ENCODE results near the gene GBF1. TPM values are rescaled to one million over a fixed set of nuclear protein-coding genes. Genes with fewer than 3 reads are reported as not detected.
A peak's percentile ranks its signal among the peaks of the same experiment; 100 is the strongest.

The GBF1 gene
- total RNA-seq, 1 donor = 38.0 TPM

GRCh38 chr10:102255404-102255803, 10.1 kb downstream of the GBF1 start:
- Histone ChIP-seq H4K20me1 (ENCODE audit: insufficient read depth, low read length) (peaks cover 68% of the 10 kb centered on the region), H3K4me1 (ENCODE audit: insufficient read depth, low read length) (peaks cover 3% of the 10 kb centered on the region), H3K4me3 (ENCODE audit: insufficient read depth, low read length) (no peak overlapping the region), H3K9me3 (ENCODE audit: low read depth, low read length) (no peaks in the 10 kb centered on the region), H3K4me2 (ENCODE audit: insufficient read depth, low read length) (no peak overlapping the region), H2AFZ (ENCODE audit: low read length) (no peak overlapping the region), H3K27me3 (ENCODE audit: insufficient read depth, low read length) (no peaks in the 10 kb centered on the region), H3K79me2 (ENCODE audit: insufficient read depth, low read length) (peaks cover 96% of the 10 kb centered on the region), H3K36me3 (ENCODE audit: insufficient read depth, low read length) (peaks cover 15% of the 10 kb centered on the region), H3K27ac (ENCODE audit: low read depth, low read length) (no peak overlapping the region)
- no peak for DNase-seq (ENCODE audit: insufficient read length, low spot score, missing footprints)
- TF ChIP-seq, protein P1, sequence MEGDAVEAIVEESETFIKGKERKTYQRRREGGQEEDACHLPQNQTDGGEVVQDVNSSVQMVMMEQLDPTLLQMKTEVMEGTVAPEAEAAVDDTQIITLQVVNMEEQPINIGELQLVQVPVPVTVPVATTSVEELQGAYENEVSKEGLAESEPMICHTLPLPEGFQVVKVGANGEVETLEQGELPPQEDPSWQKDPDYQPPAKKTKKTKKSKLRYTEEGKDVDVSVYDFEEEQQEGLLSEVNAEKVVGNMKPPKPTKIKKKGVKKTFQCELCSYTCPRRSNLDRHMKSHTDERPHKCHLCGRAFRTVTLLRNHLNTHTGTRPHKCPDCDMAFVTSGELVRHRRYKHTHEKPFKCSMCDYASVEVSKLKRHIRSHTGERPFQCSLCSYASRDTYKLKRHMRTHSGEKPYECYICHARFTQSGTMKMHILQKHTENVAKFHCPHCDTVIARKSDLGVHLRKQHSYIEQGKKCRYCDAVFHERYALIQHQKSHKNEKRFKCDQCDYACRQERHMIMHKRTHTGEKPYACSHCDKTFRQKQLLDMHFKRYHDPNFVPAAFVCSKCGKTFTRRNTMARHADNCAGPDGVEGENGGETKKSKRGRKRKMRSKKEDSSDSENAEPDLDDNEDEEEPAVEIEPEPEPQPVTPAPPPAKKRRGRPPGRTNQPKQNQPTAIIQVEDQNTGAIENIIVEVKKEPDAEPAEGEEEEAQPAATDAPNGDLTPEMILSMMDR (IDR thresholded peaks at IDR 0.05; ENCODE audit: extremely low read depth, low read depth, low read length) = no peak

DNA sequence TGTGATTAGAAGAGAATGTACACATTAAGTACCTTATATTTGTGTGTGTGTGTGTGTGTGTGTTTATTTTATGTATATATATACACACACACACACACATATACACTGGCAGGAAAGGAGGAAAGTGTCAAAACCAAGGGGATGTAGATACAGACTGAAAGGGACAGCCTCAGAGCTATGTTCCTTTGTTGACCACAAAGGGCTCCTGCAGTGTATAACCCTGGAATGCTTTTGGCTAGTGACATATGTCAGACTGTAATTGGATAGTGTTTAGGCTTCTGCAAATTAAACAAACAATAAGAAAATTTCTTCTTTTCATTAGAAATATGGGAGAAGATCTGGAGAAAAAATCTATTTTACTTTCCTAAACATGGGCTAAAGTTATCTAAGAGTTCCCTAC, 15.9 kb downstream of the GBF1 start:
- peaks cover 84% of the 10 kb centered on the region for H3K79me2 ChIP-seq (ENCODE audit: insufficient read depth, low read length)
- H2AFZ ChIP-seq (ENCODE audit: low read length) = no peak overlapping the region
- no peak overlapping the region for H3K4me3 ChIP-seq (ENCODE audit: insufficient read depth, low read length)
- no peaks in the 10 kb centered on the region for H3K9me3 ChIP-seq (ENCODE audit: low read depth, low read length)
- no peak for DNase-seq (ENCODE audit: insufficient read length, low spot score, missing footprints)
- no peaks in the 10 kb centered on the region for H3K27me3 ChIP-seq (ENCODE audit: insufficient read depth, low read length)
- peaks cover 28% of the 10 kb centered on the region for H3K36me3 ChIP-seq (ENCODE audit: insufficient read depth, low read length)
- H3K27ac ChIP-seq (ENCODE audit: low read depth, low read length) = peak overlapping the region; percentile 42
- H4K20me1 ChIP-seq (ENCODE audit: insufficient read depth, low read length) = peaks cover 70% of the 10 kb centered on the region
- peaks cover 27% of the 10 kb centered on the region for H3K4me1 ChIP-seq (ENCODE audit: insufficient read depth, low read length)
- TF ChIP-seq, protein P1 (IDR thresholded peaks at IDR 0.05; ENCODE audit: extremely low read depth, low read depth, low read length) = no peak
- H3K4me2 ChIP-seq (ENCODE audit: insufficient read depth, low read length) = no peak overlapping the region

- Histone ChIP-seq H3K4me2 (ENCODE audit: insufficient read depth, low read length) (peak overlapping the region; percentile 7), H3K9me3 (ENCODE audit: low read depth, low read length) (no peaks in the 10 kb centered on the region), H3K27me3 (ENCODE audit: insufficient read depth, low read length) (no peaks in the 10 kb centered on the region), H3K4me1 (ENCODE audit: insufficient read depth, low read length) (peaks cover 27% of the 10 kb centered on the region), H2AFZ (ENCODE audit: low read length) (no peak overlapping the region), H3K4me3 (ENCODE audit: insufficient read depth, low read length) (no peak overlapping the region), H3K36me3 (ENCODE audit: insufficient read depth, low read length) (peaks cover 28% of the 10 kb centered on the region), H3K79me2 (ENCODE audit: insufficient read depth, low read length) (peaks cover 84% of the 10 kb centered on the region), H3K27ac (ENCODE audit: low read depth, low read length) (peak overlapping the region; percentile 42), H4K20me1 (ENCODE audit: insufficient read depth, low read length) (peaks cover 70% of the 10 kb centered on the region)
- TF ChIP-seq, protein P1 (IDR thresholded peaks at IDR 0.05; ENCODE audit: extremely low read depth, low read depth, low read length) = no peak
- no peak for DNase-seq (ENCODE audit: insufficient read length, low spot score, missing footprints)
Observed at GRCh38 chr10:102261842-102262241, 16.5 kb downstream of the GBF1 start.

GRCh38 chr10:102262744-102263370, 17.5 kb downstream of the GBF1 start:
- no peak for DNase-seq (ENCODE audit: insufficient read length, low spot score, missing footprints)
- peaks cover 63% of the 10 kb centered on the region for H4K20me1 ChIP-seq (ENCODE audit: insufficient read depth, low read length)

More at GRCh38 chr10:102262744-102263370, 17.5 kb downstream of the GBF1 start:
- TF ChIP-seq, protein P1 (IDR thresholded peaks at IDR 0.05; ENCODE audit: extremely low read depth, low read depth, low read length) = no peak
- Histone ChIP-seq H3K9me3 (ENCODE audit: low read depth, low read length) (no peaks in the 10 kb centered on the region), H3K4me3 (ENCODE audit: insufficient read depth, low read length) (no peak overlapping the region), H2AFZ (ENCODE audit: low read length) (no peak overlapping the region), H3K4me2 (ENCODE audit: insufficient read depth, low read length) (no peak overlapping the region), H3K27me3 (ENCODE audit: insufficient read depth, low read length) (no peaks in the 10 kb centered on the region), H3K36me3 (ENCODE audit: insufficient read depth, low read length) (peaks cover 28% of the 10 kb centered on the region), H3K4me1 (ENCODE audit: insufficient read depth, low read length) (peaks cover 32% of the 10 kb centered on the region), H3K79me2 (ENCODE audit: insufficient read depth, low read length) (peaks cover 76% of the 10 kb centered on the region), H3K27ac (ENCODE audit: low read depth, low read length) (peak overlapping the region; percentile 10)

Data from osteoblast (primary cell).